PFSK-1 (cell line): ENCODE results near the gene PEX11G.

Experiments
- FOXP2 ChIP-seq: optimal IDR thresholded peaks from 2 replicates; pipeline ENCODE3; 2011; ENCODE audit warnings: borderline replicate concordance, control low read depth, inconsistent platforms; ENCODE audit not compliant: insufficient read depth; ENCODE audit errors: extremely low read length, extremely low read depth
- POLR2AphosphoS5 ChIP-seq: IDR thresholded peaks from 2 replicates; pipeline ENCODE4 v1.6.1; 2012; ENCODE audit warnings: low read depth, mild to moderate bottlenecking, control low read depth, low read length, moderate library complexity
- REST ChIP-seq, 2 experiments: IDR thresholded peaks; 2 replicates each; pipeline versions ENCODE4 v1.6.1 to v1.8.0; 2011 to 2012; ENCODE audit warnings: low read depth in 2 of 2, low read length in 2 of 2, control low read depth in 1 of 2, inconsistent platforms in 1 of 2, mild to moderate bottlenecking in 1 of 2, moderate library complexity in 1 of 2; ENCODE audit not compliant: insufficient read depth in 1 of 2
- SIN3A ChIP-seq: IDR thresholded peaks from 2 replicates; pipeline ENCODE4 v1.6.1; 2012; ENCODE audit warnings: mild to moderate bottlenecking, low read length, moderate library complexity, borderline replicate concordance; ENCODE audit not compliant: insufficient read depth
- TAF1 ChIP-seq: IDR thresholded peaks from 2 replicates; pipeline ENCODE4 v1.6.1; 2012; ENCODE audit warnings: low read length, control low read depth, borderline replicate concordance; ENCODE audit not compliant: insufficient read depth

The PEX11G gene

GRCh38 chr19:7527516-7528191, 38.8 kb upstream of the PEX11G start:
- TF ChIP-seq REST (IDR thresholded peaks at IDR 0.05; ENCODE audit: insufficient read depth in 1 of 2, low read depth in 2 of 2, low read length in 2 of 2) (no peak), SIN3A (no peak), POLR2AphosphoS5 (no peak), FOXP2 (no peak), TAF1 (no peak)

- TF ChIP-seq POLR2AphosphoS5 (no peak), FOXP2 (no peak), TAF1 (no peak), REST (IDR thresholded peaks at IDR 0.05; ENCODE audit: insufficient read depth in 1 of 2, low read depth in 2 of 2, low read length in 2 of 2) (no peak), SIN3A (no peak)
These were observed 37.5 kb upstream of the PEX11G start for GRCh38 chr19:7526059-7526929.

- TF ChIP-seq FOXP2 (no peak), REST (IDR thresholded peaks at IDR 0.05; ENCODE audit: insufficient read depth in 1 of 2, low read depth in 2 of 2, low read length in 2 of 2) (no peak), POLR2AphosphoS5 (no peak), TAF1 (no peak), SIN3A (no peak)
These were observed 36.3 kb upstream of the PEX11G start for GRCh38 chr19:7524992-7525739.

GRCh38 chr19:7524523-7524922, 35.7 kb upstream of the PEX11G start:
- TF ChIP-seq POLR2AphosphoS5 (no peak), TAF1 (no peak), FOXP2 (no peak), REST (IDR thresholded peaks at IDR 0.05; ENCODE audit: insufficient read depth in 1 of 2, low read depth in 2 of 2, low read length in 2 of 2) (no peak), SIN3A (no peak)
